Stimulated activated naive CD4-positive, alpha-beta T cell (primary cell): ENCODE data around the gene BTBD9.
A peak's percentile ranks its signal among the peaks of the same experiment; 100 is the strongest.
"Not testable (repeated sequence)": the region's sequence is repeated elsewhere in the genome, so short reads cannot be mapped to it uniquely, and the experiment has no call there.

Experiments used
- DNase-seq, 6 experiments: peaks; one replicate each; lab custom pipeline; 2025; lab: John Stamatoyannopoulos, UW

BTBD9 gene

DNA sequence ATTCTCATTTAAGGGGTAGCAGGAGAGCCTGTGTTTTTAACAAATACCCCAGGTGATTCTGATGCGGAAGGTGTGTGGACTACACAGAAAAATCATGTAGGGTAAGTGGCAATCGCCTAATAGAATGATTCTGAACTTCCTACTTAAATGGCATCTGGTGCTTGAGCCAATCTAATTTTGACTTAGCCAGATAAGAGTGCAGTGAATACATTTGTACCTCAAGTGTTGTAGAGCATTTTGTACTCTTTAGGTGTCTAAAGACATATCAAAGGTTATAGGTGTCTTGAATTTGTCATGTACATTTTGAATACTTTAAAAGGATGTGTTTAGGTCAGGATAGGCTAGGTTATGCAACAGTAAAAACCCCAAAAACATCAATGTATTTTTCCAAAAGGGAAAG, 10.0 kb upstream of the BTBD9 start:
- no peak for DNase-seq

DNA sequence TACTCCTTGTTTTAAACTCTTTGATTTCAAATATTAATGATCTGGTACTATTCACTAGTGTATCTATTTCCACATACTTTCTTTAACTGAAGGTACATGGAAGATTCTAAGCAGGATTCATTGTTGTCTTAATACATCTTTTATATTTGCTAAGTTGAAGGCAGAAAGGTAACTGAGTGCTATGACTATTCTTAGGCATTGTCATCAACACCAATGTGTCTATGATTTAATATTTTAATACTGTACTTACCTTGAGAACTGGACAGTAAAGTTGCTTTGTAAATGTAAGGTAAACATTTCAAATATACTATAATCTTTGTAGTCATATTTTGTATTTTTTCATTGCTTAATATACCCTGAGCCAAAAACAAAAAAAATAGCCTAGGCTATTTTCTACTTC, 8.9 kb upstream of the BTBD9 start:
- DNase-seq, result no peak

DNA sequence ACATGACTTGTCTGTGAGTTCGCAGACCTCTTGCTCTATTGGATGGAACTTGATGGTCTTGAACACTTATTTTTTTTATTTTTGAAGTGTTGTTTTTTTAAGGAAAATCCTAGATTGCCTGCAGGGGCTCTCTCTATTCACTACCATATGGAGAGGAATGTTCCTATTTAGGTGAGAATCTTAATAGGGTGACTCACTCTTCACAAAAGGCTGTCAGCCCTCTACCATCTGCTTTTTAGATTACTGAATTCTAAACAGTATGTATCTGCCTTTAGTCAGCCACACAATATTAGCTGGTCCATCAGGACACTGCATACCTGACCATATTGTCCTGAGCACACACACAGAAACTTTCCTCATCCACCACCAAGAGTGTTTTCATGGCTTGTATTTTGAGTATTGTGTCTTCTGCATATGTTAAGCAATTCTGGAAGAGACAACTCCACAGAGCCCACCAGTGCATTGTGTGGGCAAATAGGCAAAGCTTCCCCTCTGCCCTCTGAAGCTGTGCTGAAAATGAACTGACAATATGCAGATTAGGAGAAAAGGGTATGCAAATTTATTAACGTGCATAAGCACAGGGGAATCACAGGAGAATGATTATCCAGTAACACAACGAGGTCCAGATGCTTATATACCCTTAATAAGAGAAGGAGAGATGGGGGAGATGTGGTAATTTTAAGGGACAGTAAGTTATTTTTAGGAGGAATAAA, 6.6 kb upstream of the BTBD9 start:
- no peak for DNase-seq

DNA sequence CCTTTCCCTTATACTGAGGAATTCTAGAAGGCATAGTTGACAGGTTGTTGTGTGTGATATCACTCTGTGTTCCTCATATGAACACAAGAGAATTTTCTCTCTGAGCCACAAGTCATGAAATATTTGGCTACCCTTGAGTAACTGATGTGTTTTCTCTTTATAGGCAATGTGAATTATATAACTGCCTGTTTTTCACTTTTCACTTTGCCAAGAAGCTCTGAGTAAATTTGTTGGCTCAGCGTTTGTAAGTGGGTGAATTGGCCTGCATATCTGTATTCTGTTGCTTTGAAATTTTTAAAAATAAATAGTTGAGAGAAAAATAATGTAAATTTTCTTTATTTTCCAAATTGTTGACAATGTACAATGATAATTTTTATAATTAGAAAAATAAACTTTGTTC, 5.2 kb upstream of the BTBD9 start:
- DNase-seq, result no peak

DNA sequence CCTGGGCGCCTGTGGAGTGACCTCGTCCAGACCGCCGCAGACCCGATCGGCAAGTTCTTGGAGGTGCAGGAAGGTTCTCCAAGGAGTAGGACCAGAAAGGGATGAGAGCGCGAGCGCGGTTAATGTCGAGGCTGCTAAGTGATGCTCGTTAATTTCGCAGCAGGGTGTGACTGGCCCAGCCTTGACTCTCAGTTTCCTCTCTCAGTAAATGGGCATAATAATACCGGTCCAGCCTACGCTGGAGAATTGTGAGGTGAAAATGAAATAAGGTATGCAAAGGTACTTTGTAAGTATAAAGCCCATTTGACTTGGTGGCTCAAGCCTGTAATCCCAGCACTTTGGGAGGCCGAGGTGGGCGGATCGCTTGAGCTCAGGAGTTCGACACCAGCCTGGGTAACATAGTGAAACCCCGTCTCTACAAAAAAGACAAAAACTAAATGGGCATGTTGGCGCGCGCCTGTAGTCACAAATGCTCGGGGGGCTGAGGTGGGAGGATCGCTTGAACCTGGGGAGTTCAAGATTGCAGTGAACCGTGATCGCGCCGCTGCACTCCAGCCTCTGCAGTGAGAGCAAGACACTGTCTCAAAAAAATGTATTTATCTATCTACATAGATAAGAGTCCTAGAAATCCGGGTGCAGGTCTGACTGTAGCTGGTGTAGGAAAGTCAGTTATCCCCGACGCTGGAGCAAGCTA, 634 bp upstream of the BTBD9 start:
- peak in 1 of 6 experiments; percentile 17 for DNase-seq

DNA sequence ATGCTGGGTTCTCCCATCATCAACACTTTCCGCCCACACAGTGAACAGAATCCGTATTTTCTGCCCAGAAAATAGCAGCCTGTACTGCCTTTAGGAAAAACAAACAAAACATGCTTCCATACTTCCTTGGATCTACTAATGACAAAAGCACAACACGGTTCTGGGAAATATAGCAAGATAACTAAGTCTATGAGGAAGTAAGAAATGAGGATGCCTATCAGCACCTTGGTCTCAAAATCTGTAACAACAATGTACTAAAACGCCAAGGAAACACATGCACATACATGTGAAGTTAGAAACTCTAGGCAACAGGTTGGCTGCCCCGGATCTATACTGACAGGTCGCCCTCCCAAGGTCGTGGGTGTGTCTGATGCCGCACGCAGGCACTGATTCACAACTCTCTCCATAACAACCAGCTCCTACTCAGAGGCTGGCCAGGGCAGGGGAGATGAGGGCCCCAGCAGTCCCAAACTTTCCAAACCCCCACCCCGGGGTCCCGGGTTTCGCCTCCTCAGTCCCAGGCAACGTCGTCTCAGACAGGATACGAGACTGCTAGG, 710 bp downstream of the BTBD9 start:
- peak; percentile 46 to 90 (median 76) for DNase-seq

DNA sequence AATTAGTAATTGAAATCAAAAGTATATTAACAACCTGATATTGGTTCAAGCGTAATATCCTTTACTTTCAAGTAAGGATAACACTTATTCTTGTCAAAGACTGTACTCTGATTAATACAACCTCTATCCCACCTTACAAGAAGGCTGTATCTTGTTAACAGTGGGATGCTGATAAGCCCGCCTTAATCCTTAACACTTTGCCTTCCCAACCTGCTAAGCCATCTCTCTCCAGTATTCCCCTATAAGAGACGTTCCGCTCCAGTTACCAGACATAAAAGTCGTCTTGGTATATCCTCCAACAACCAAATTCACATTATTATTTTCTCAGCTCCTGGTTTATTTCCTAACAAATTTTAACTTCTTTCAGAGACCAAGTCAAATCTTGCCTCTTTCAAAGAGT, 2.0 kb downstream of the BTBD9 start:
- no peak for DNase-seq

DNA sequence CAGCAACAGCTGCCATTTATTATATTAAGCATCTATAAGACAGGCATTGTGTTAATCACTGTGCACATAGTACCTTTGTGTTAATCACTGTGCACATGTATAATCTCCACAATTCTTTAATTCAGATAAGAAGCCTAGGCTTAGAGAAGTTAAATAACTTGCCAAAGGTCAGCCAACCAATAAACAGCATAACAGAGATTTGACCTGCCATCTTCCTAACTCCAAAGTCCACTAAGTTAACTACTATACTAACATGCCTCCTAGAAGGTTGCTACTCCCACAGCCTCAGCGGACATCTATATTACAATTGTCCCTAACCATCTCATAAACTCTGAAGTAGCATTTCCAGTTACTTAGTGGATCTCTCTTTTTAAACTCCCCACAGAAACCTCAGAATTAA, 3.7 kb downstream of the BTBD9 start:
- no peak for DNase-seq

DNA sequence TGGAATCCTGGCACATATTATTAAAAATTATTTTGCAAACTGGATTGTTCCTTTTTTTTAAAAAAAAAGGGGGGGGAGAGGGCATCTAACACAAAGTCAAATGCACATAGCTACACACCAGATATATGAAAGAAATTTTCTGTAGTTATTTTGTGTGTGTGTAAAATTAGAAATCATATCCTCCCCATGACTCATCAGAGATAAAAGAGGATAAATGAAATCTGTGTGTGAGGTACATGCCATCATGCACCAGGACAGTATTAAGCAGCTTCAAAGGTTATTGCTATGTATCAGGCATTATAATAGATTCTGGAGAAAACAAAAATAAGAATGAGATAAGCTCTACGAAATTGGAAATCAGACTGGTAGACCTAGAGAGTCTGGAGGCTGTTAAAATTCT, 5.2 kb downstream of the BTBD9 start:
- no peak for DNase-seq

DNA sequence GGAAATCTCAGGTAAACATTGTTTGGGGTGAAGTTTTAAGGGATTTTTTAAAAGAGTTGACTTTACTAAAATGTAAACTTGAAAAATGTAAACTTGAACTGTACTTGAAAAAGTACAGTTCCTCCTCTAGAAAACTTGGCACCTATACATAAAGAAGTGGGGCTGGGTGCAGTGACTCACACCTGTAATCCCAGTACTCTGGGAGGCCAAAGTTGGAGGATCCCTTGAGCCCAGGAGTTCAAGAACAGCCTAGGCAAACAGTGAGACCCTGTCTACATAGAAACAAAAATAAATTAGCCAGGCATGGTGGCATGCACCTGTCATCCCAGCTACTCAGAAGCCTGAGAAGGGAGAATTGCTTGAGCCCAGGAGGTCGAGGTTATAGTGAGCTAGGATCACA, 7.2 kb downstream of the BTBD9 start:
- no peak for DNase-seq

DNA sequence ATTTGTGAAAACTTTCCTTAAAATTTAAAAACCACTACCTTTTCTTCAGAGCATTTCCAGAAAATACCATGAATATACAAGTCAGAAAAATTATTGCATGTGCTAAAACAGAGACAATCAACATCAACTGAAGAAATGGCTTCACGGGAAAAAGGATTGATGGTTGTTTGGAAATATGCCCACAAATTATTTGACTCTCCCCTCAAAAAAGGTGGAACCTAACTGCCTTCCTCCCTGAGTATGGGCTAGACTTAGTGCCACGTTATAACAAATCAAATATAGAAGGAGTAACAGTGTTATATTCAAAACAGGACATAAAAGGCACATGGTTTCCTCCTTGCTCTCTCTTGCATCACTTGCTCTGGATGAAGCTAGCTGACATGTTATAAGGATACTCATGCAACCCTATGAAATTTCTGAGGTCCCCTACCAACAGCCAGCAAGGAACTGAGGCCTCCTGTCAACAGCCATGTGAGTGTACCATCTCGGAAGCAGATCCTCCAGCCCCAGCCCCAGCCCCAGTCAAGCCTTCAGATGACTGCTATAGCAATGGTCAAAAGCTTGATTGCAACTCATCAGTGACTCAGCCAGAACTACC, 8.4 kb downstream of the BTBD9 start:
- DNase-seq, result no peak

DNA sequence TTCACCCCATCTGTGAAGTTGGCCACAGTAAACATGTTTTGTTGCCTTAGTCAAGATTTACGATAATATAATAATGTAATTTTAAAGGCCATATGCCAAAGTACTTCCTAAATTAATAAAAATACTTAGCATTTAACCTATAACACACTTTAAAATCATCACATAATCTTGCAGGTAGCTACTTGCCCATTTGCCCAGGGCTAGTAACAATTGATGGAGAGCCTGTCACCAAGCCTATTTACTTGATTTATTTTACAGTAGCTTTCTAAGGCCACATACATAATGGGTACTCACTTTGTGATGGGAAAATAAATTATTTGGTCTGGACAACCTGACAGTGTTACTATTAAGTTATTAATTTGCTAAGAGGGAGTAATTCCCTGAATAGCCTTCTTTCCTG, 14.5 kb downstream of the BTBD9 start:
- no peak for DNase-seq

DNA sequence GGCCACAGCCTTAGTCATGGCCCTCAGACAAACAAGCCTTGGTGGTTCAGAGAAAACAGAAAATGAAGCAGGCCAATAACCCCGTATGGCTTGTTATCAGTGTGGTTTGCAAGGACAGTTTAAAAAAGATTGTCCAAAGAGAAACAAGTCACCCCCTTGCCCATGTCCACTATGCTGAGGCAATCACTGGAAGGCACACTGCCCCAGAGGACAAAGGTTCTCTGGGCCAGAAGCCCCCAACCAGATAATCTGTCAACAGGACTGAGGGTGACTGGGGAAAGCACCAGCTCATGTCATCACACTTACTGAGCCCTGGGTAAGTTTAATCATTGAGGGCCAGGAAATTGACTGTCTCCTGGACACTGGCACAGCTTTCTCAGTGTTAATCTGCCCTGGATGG, 20.4 kb downstream of the BTBD9 start:
- DNase-seq, result not testable (repeated sequence)

DNA sequence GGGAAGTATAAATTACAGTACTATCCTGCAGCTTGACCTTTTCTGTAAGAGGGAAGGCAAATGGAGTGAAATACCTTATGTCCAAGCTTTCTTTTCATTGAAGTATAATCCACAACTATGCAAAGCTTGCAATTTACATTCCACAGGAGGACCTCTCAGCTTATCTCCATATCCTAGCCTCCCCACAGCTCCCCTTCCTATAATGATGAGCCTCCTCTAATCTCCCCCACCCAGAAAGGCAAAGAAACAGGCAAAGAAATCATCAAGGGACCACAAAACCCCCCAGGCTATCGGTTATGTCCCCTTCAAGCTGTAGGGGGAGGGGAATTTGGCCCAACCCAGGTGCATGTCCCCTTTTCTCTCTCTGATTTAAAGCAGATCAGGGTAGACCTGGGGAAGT, 21.4 kb downstream of the BTBD9 start:
- not testable (repeated sequence) for DNase-seq

DNA sequence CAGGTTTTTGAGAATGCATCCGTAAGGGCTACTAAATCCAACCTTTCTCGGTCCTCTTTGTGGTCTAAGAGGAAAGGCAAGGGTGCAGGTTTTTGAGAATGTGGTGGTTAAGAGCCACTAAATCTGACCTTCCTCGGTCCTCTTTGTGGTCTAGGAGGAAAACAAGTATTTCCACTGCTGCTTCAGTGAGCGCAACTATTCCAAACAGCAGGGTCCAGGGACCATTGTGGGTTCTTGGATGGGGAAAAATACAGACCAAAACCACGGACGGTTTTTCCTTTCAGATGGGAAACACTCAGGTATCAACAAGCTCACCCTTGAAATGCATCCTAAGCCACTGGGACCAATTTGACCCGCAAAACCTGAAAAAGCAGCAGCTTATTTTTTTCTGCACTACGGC, 21.9 kb downstream of the BTBD9 start:
- no peak for DNase-seq

DNA sequence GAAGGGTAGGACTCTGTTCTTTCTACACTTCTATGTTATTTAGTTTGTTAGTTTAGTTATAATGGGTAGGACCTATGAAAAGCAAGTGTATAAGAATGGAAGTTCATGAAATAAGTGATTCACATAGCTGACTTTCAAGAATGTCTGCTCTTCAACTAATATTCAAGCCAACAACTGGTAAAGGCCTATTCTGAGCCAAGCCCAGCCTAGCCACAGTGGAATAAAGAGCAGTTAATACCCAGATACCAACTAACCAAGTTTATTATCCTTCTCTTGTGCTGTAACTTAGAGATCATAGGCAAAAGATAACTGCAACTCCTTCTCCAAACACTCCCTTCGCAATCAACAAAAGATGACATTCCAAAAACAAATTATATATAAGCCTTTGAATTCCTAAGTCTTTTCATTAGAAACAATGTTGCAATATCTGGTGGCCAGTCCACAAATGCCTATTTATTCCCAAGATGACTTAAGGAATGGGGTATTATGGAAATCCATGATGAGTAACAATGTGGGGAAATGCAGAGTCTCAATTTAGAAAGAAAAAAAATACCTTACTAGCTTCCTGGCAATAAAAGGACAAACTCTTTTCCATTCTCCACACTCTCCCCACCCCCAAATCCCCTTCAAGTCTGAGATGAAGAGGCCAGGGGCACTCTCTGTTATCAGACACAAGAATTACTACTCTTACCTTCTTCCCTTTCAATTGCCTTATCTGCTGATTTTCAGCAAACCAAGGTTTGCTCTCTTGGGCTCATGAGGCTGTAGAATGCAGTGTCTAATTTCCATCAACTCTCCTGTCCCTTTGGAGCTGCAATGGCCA, 27.4 kb downstream of the BTBD9 start:
- no peak for DNase-seq

DNA sequence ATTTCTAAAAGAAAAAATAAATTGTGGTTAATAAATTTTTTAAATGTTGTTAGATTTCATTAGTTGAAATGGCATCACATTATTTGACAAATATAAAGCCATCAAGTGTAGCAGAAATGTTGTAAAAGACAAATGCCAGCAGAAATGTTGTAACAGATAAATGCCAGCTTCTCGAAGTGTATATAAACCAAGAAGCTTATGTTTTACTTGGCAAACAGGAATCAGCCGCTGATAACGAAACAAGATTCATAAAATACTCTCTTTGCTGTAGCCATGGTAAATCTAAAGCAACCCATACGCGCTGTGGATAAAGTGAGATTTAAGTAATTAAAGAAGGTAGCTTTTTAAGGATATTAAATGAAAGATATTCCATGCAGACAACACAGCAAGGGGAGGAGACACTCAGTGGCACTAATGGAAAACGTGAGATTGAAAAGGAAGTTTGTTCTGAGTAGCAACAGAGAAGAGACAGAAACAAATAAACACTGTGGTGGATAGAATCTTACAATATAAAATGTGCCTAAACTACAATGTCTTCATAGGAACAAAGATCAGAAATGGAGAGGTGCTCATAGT, 29.6 kb downstream of the BTBD9 start:
- no peak for DNase-seq

DNA sequence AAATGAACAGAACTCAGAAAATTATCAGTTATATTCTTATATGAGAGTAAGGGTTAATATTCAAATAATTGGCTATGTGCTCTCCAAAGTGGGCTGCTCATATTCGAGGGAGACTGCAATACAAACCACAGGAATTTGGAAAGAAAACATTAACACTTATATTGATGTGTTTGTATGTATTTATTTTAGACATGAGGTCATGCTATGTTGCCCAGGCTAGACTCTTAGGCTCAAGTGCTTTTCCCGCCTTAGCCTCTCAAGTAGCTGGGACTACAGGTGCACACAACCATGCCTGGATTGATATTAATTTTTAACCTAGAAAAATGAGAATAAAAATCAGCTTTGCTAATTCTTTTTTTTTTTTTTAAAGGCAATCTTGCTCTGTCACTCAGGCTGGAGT, 35.0 kb downstream of the BTBD9 start:
- DNase-seq, result no peak

DNA sequence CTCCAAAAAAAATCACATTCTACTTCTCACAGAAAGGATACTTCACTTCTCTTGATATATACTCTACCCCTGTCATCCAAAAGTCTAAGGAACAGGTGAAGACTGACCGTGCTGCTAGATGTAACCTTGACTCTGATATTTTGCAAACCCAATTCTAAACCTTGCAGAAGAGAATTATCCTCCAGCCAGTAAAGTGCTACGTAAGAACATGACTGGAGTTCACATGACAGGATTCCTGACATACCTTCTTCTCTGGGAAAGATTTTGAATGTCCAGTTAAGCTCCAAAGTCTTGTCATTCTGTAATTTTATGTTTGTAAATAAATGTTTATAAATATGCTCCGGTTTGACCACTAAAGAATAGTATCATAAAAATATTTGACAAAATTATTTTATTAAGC, 35.8 kb downstream of the BTBD9 start:
- no peak for DNase-seq

DNA sequence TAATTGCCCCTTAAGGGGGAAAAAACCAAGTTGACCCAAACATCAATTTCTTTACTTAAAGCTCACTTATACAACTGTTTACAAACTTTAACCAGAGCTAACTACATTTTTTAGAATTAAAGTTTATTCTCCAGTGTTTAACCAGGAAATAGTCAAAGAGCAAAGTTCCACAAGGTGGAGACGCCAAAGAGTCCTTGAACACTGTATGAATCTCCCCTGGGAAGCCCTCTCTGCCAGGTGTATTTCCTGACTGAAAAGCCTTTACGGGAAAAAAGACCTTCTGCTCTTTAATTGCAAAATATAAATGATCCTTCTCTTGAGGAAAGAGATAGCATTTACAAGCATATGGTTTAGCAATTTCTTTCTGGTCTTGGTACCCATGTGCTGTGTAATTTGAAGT, 36.2 kb downstream of the BTBD9 start:
- no peak for DNase-seq

DNA sequence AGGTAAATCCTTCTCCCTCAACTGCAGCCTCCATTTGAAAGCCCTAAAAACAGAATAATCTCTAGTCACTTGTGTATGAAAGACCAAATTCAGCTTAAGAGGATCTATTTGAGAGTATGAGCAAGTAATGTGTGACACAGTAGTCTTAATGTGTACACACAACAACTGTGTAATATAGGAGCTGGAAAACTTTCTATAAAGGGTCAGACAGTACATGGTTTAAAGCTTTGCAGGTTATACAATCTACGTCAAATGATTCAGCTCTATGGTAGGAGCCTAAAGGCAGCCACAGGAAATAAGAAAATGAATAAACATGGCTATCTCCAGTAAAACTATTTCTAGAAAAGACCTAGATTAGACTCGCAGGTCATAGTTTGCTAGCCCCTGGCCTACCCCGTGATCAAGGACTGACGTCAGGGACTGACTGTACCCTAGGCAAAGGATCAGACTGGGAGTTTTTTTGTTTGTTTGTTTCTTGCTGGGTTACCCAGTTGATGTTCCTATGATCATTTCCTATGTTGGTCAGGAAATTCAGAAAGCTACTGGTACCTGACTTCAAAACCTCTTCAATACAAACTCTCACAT, 39.7 kb downstream of the BTBD9 start:
- DNase-seq, result no peak

DNA sequence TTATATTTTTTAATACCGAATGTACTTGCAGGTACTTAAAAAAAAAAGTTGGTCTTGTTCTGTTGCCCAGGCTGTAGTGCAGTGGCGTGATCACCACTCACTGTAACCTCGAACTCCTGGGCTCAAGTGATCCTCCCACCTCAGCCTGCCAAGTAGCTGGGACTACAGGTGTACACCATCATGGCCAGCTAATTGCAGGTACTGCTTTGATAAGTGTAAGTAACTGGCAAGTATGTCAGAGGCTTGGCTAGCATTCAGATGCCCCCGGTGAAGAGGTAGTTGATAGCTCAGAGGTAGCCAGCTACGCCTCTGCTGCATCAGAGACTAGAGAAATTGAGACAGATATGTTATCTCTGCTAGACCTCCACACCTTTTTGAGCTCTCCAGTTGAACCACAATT, 40.5 kb downstream of the BTBD9 start:
- DNase-seq, result no peak
